ENCODE data around the gene TAB2. TPM values are rescaled to one million over a fixed set of nuclear protein-coding genes. Genes with fewer than 3 reads are reported as not detected.

The TAB2 gene
- total RNA-seq, 2 donors from 2014 or later = 57.7 to 69.5 TPM

Other genes with a start within 250 kb of the TAB2 start
- 1 to 10 TPM; 2.1 to 2.7 TPM for gene SUMO4, start 82.5 kb downstream of the TAB2 start, total RNA-seq
- 1 to 10 TPM; 4.3 to 8.7 TPM for gene ZC3H12D, start 167.3 kb downstream of the TAB2 start, total RNA-seq
- gene PPIL4, start 228.3 kb downstream of the TAB2 start, total RNA-seq = 10 to 100 TPM; 18.6 to 24.3 TPM
- 10 to 100 TPM; 39.4 to 48.1 TPM for gene GINM1, start 248.7 kb downstream of the TAB2 start, total RNA-seq

Measured in left colon (tissue), 2 donors.